Stimulated activated CD8-positive, alpha-beta memory T cell treated with anti-CD3 and anti-CD28 coated beads, Interleukin-12 subunit alpha, Interleukin-12 subunit beta, amount 100 ng/mL, for 4 hours (primary cell): ENCODE measurements around the gene TIE1.

Source experiments
- DNase-seq: peaks from one replicate; pipeline ENCODE4 v3.0.0-alpha.2; 2020; ENCODE audit warnings: low read depth

TIE1 gene

DNA sequence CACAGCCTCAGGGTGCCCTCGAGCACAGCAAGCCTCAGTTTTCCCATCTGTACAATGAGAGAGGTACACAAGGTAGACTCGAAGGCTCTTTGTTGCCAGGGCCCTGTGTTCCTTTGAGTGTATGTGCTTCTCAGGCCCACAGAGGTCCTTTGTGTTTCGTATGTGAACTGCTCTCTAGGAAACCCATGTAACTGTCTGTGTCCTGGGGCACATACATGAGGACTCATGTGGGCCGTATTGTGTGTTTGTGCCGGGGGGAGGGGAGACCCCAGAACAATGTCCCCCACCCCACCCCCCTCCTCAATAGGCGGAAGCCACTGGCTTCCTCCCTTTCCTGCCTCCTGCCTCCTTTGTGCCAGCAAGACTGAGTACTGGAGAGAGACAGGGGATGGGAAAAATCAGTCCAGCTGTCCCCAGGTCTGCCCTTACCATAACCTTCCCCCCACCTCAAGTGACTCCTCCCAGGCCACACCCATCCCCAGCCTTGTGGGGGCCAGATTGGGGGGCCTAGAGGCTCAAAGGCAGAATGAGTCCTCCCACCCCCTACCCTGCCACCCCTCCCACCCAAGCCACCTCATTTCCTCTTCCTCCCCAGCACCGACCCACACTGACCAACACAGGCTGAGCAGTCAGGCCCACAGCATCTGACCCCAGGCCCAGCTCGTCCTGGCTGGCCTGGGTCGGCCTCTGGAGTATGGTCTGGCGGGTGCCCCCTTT is at the start of gene TIE1:
TSS of gene TIE1 (plus strand) at position 605 of the 717 bp plus-strand sequence. CDS start at position 695, 90 bp downstream.
- DNase-seq, result no peak

- no peak for DNase-seq
These were observed 49.8 kb upstream of the TIE1 start for GRCh38 chr1:43251024-43251423.

- no peak for DNase-seq
These were observed 48.6 kb upstream of the TIE1 start for GRCh38 chr1:43252225-43252624.

GRCh38 chr1:43253173-43253572 is 47.6 kb upstream of the TIE1 start:
- no peak for DNase-seq

- no peak for DNase-seq
These were observed 46.9 kb upstream of the TIE1 start for GRCh38 chr1:43253876-43254275.

DNA sequence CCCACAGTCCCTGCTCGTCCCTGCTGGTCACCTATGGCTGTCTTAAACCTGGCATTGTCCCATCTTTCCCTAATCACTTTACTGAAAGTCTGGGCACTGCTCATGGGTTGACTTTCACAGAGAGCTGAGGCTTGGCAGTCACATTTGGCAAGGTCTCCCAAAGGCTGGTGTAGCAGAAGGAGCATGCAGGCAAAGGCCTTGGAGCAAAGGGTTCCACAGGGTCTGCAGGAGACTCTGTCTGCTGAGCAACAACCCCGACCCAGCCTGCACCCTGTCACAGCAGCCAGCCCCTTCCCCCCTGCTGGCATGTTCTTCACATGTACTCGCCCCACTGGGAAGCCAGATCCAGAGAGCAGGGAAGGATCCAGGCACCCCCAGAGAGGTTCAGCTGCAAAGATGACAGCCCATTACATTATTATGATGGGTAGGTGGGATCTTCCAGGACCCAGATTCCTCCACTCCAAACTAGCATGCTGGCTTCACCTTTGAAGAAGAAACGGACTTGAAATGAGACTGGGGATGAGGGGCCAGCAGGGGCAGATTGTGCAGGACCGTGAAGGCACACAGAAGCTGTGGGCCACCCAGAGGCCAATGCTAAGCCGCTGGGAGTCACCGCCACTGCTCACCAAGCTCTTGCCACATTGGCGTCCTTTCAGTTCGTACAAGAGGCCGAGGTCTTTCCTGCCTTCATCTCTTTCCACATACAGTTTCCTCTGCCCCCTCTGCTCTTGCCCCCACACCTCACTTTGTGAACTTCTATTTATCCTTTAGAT is 45.2 kb upstream of the TIE1 start:
- no peak for DNase-seq

GRCh38 chr1:43256675-43257570 is 43.9 kb upstream of the TIE1 start:
- DNase-seq, result no peak

DNA sequence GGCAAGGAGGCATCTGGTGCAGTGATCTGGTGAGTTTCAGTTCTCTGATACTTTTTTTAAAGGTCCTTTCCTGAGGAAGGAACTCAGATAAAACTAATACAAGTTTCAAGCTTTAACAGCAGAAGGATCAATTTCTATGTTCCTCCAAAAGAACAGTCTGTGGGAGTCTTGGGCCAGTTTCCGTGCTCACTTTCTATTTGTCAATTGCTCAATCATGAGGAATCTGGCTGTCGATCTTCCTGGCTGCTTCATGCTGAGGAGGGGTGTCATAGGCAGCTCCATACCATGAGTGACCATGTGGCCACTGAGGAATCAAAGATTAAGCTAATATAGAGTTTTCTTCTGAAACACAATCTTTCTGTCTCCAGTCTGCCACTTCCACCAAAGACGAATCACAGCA is 42.4 kb upstream of the TIE1 start:
- no peak for DNase-seq

GRCh38 chr1:43265431-43265830 is 35.4 kb upstream of the TIE1 start:
- no peak for DNase-seq

GRCh38 chr1:43266881-43267280 is 33.9 kb upstream of the TIE1 start:
- no peak for DNase-seq

DNA sequence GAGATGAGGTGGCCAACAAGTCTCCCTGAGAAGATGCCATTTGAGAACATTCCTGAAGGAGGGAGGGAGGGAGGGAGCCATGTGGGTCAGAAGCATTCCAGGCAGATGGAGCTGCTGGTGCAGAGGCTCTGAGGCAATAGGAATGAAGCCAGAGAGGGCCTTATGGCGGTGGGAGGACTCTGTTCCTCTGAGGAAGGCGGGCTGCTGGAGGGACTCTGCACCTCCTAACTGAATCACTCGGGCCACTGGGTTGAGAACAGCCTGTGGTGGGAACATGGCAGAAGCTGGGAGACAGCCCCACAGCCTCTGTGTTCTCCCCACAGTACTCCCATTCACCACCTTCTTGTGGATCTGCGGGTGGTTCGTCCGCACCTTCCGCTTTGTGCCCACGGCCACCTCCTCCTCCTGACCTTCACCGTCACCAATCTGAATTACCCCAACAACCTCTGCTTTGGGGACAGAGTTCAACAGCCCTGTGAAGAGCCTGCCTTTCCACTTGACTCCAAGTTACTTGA is 33.4 kb upstream of the TIE1 start:
- no peak for DNase-seq

DNA sequence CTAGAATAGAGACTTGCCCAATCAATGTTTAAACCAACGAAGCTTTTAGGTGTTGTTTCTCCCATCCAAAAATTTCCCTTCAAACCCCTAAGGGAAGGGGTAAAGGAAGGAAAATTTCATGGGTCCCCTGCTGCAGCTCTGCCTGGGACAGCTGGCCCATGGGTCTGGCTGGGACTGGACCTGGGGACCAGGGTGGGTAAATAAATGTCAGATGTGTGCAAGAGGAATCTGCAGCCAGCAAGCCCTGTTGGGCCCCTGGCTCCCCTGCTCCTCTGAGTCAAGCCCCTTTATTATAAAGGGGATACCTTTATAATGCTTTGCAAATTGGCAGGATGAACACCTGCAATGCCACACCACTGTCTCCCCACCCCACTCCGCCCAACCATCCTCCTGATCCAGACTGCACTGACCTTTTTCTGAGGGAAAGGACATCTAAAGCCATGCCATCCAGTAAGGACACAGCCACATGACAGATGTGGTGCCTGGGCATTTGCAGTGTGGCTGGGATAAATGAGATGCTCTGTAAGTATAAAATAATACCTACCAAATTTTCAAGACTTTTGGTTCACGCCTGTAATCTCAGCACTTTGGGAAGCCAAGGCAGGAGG is 32.9 kb upstream of the TIE1 start:
- no peak for DNase-seq

DNA sequence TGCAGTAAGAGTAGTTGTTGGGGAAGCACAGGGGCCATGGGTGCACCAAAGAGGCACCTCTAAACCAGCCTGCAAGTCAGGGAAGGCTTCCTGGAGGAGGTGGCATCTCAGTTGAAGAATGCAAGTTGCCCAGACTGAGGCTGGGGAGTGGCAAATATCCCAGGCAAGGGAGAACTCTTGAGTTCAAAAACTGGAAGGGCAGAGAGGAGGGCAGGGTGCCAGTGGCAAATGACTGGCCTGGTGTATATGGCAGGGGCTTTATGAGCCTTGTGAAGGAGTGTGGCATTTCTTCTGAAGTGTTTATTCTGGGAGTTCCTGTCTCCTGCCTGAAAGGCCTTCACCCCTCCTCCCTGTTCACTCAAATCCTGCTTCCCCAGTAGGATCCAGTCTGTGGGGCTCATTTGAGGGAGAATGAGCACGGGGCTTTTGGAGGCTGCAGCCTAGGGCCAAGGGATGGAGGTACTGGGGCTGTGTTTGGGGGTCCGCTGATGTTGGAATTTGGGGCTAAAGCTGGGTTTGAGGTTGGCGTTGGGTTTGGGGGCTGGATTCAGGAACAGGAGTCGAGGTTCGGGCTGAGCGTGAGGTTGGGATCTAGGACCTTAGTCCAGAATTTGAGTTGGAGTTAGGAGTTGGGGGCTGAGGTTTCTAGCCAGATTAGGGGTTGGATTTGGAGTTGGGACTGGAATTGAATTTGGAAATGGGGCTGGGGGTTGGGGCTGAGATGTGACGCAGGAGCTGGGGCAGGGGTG is 31.0 kb upstream of the TIE1 start, which contains the start of gene TMEM125:
TSS of gene TMEM125 (plus strand) at position 357 of the 749 bp plus-strand sequence. CDS start 2,740 bp downstream, outside the sequence.
- no peak for DNase-seq

DNA sequence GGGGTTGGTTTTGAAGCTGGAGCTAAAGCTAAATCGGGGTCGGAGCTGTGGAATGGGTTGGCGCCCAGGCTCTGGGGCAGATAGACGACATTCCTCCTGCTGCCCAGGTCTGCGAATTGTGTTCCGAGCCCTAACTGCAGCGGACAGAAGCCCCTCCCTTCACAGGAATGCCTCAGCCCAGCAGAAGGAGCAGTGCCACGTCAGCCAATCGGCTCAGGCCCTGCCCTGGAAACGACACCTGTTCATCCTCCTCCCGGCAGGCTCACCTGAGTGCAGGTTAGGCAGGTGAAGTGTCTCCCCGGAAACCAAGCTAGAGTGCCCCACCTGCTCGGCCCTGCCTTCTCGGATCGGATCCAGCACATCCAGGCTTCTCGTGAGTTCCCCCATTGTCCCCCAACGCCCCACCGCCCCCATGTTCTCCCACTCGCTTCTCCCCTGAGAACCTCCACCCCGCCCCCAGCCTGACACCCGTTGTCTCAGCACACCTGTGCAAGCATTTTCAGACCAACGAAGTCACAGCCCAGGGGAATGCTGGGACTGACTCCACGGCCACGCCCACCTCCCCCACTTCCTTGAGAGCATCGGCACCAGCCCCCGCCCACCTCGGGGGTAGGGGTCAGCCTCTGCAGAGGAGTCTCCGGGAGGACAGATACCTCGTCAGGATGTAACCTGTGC is 30.2 kb upstream of the TIE1 start:
- no peak for DNase-seq

- no peak for DNase-seq
These were observed 29.3 kb upstream of the TIE1 start for GRCh38 chr1:43271186-43272118.

GRCh38 chr1:43272161-43272560 is 28.6 kb upstream of the TIE1 start:
- no peak for DNase-seq

- no peak for DNase-seq
These were observed 27.9 kb upstream of the TIE1 start for GRCh38 chr1:43272576-43273571.

DNA sequence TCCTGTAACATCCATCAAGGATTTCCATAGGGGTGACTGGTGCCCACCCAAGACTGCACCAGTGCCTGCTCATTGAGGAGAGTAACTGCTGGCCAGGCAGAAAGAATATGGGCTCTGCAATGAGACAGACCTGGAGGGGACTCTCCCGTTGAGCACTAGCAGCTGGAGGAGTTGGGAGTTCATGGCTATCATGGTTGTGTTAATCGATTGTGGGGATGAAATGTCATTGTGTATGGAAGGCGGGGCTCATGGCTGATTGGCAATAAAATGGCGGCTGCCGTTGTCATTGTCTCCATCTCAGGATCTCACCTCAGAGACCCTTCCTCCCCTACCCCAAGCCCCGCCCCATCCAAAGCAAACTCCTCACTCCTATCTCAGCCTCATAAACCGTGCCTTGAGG is 27.1 kb upstream of the TIE1 start:
- no peak for DNase-seq
